Endothelial cell of umbilical vein (primary cell): Measurements from ENCODE around the gene RYR1.

Experiments used
- POLR2A ChIP-seq: IDR thresholded peaks from 2 replicates; pipeline ENCODE4 v1.6.1; 2012; ENCODE audit warnings: low read depth, mild to moderate bottlenecking, control low read depth, low read length
- POLR2AphosphoS5 ChIP-seq: IDR thresholded peaks from 2 replicates; pipeline ENCODE4 v1.6.1; 2012; ENCODE audit warnings: low read depth, mild to moderate bottlenecking, control low read depth, low read length, moderate library complexity; ENCODE audit not compliant: insufficient read depth

DNA sequence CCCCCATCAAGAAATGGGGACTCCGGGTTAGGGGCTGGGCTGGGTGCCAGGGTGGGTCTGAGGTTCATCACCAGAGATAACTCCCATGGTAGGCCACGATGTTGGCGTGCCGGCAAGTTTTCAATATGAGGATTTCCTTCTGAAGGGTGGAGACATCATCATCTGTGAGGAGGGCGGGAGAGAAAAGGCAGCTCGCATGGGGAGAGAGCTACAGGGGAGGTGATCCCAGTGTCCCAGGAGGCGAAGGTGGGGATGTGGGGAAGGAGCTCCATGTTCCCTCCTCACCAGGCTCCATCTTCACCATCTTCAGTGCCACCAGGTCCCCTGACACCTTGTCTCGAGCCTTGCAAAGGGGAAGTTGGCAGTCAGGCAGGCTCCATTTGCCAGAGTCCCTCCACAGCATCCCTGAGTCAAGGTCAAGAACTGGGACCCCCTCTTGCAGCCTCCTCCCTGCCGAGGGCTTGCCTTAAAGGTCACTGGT is 183.8 kb downstream of the RYR1 start:
- TF ChIP-seq POLR2AphosphoS5 (no peak), POLR2A (no peak)
